Hematopoietic multipotent progenitor cell treated with erythropoietin and hydrocortisone succinate and interleukin-3 and kit ligand, for 6 days (in vitro differentiated cells): ENCODE measurements around the gene TGFB2.

ENCODE experiments used
- DNase-seq: peaks from one replicate; pipeline ENCODE4 v3.0.0-alpha.2; 2015

TGFB2 gene

DNA sequence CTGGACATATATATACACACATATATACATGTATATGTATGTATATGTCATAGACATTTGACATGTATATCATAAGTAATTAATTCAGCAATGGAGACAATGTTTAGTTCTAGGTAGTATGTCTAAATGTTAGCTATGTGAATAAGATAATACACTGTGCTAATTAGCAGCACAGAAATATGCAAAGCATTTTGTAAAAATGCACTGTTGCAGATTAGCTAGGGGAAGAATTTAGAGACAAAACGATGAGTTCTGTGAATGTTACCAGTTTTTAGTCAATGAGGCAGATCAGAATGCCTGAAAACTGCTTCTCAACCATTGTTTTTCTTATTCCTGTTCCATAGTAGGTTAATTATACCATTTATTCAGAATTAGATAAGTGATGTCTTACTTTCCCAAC, 86.3 kb downstream of the TGFB2 start:
- no peak for DNase-seq

DNA sequence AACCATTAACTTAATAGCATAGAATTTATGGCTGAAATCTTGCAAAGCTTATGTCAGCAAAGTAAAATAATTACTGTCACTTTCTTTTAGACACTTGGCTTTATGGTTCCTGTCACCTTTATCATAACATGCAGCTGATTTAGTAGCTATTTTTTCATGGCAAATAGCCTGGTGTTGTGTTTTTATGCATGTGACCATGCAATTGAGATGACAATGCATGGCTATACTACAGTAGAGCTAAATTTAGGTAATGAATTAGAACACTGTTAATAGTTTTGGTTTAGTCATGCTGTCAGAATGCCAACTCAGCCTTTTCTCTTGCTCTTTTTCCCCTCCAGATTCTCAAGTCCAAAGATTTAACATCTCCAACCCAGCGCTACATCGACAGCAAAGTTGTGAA, 88.6 kb downstream of the TGFB2 start:
- no peak for DNase-seq

- no peak for DNase-seq
Observed at GRCh38 chr1:218435528-218435927, 90.4 kb downstream of the TGFB2 start.

- no peak for DNase-seq
Observed at GRCh38 chr1:218436346-218436745, 91.2 kb downstream of the TGFB2 start.

DNA sequence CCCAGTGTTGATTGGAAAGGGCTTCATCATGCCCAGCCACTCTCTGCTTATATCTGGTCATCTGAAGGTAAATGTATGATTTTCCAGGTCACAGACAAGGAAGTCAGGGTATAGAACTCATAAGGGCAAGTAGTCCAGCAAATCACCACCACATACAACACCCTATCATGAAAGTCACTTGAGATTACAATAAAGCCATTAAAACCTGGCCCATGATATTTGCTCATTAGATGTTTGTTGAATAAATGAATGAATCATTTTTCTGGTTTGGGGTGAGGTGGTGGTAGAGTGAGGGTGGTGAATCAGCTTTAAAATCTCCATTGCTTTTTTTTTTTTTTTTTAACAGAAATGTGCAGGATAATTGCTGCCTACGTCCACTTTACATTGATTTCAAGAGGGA, 91.9 kb downstream of the TGFB2 start:
- DNase-seq = no peak

DNA sequence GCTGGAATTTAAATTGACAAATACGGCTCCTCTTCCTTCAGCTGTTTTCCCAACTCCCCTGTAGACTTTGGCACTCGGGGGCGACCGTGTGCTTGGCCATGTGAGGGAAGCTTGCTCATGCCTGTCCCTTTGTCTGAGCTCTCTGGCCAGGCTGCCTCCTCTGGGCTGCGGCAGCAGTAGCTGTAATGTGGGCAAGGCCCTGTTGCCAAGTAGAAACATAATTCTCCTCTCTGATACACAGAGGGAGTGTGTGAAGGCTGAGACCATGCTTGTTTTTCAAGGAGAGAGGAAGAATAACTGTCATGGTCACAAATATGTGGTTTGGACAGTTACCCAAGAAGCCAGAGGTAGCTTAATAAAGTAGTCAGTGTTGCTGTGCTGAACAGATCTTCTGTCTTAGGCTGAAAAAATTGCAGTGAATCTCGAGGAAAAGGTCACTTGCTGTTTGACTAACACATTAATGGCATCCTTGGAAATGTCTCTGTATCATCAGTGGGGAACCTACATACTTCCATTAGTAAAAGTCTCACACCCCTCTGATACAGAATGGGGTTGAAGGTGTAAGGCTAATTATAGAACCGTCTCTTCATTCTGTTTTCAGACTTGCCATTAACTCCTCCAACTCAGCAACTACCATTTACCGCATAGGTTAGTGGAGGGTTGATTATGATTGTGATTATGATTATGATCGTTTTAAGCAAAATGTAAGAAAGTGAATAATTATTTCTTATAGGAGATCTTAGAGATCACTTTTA, 94.6 kb downstream of the TGFB2 start:
- DNase-seq = no peak

DNA sequence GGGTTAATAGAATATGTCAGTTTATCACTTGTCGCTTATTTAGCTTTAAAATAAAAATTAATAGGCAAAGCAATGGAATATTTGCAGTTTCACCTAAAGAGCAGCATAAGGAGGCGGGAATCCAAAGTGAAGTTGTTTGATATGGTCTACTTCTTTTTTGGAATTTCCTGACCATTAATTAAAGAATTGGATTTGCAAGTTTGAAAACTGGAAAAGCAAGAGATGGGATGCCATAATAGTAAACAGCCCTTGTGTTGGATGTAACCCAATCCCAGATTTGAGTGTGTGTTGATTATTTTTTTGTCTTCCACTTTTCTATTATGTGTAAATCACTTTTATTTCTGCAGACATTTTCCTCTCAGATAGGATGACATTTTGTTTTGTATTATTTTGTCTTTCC, 98.1 kb downstream of the TGFB2 start:
- no peak for DNase-seq

DNA sequence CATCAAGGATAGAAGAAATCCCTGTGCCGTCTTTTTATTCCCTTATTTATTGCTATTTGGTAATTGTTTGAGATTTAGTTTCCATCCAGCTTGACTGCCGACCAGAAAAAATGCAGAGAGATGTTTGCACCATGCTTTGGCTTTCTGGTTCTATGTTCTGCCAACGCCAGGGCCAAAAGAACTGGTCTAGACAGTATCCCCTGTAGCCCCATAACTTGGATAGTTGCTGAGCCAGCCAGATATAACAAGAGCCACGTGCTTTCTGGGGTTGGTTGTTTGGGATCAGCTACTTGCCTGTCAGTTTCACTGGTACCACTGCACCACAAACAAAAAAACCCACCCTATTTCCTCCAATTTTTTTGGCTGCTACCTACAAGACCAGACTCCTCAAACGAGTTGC, 99.0 kb downstream of the TGFB2 start:
- no peak for DNase-seq

DNA sequence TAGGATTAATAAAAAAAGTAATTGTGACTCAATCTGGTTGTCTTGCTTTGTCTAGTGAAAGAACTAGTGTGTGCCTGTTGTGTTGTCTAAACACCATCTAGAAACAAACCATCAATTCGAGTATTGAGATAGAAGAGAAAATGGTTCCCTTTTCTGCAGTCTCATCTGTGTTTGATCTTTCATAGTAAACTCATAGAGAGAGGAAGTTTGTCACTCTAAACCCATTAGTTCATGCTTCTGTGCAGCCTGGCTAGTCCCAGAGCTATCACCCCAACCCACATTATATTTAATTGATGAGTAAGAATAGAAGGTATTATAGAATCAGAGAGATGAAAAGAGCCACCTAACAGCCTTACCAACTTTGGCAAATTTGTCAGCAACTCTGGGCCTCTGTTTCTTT, 99.5 kb downstream of the TGFB2 start:
- no peak for DNase-seq

GRCh38 chr1:218447010-218447689, 102.0 kb downstream of the TGFB2 start:
- no peak for DNase-seq

DNA sequence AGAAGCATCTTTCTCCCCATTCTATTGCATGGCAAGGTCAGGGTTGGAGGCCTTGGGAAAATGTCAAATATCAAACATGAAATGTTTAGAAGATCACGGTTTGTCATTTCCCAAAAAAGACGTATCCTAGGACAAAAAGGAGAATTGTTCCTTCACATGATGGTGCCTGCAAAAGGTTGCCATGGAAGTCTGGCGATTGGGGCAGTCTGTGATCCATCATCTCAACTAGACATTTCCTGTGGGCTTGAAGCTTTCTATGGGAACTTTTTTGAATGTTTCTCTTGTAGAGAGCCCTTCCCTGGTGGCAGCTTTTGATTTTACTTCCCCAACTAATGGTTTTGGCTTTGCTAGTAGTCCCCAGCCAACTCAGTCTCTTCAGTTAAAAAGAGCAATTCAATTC, 106.3 kb downstream of the TGFB2 start:
- DNase-seq = no peak

DNA sequence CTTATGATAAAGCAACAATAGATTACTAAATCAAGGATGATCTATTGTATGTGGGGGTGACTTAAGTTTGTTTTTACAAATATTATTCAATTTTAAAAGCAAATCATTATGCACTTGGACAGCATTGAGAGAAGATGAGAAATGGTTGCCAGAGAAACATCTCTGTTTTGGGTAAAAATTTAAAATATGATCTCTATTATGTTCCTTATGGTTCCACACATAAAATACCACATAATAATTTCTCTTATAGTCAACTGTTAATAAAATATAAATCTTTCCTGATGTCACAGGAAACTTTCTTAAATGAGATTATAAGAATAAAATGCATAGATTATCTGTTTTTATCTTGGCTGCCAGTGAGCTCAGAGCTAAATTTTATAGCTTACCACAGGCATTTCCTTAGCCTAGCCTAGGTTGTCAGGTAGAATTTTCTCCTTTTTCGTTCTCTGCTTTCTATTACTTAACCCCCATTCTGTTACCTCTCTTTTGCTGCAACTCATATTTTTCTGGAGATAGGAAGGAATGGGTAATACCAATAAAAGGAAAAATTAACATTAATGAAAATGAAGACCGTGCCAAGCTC, 109.7 kb downstream of the TGFB2 start:
- no peak for DNase-seq

DNA sequence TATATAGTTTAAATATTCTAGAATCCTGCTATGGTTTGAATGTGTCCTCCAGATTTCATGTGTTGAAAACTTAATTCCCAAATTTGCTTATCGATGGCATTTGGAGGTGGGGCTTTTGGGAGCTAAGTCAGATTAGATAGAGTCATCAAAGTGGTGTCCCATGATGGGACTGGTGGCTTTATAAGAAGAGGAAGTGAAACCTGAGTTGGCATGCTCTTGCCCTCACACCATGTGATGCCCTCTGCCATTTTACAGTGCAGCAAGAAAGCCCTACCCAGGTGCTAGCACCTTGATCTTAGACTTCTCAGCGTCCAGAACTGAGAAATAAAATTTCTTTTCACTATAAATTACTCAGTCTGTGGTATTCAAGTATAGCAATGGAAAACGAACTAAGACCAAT, 111.3 kb downstream of the TGFB2 start:
- DNase-seq = no peak

- no peak for DNase-seq
Observed at GRCh38 chr1:218459450-218459849, 114.3 kb downstream of the TGFB2 start.

- DNase-seq = no peak
Observed at GRCh38 chr1:218459878-218460711, 115.0 kb downstream of the TGFB2 start.

DNA sequence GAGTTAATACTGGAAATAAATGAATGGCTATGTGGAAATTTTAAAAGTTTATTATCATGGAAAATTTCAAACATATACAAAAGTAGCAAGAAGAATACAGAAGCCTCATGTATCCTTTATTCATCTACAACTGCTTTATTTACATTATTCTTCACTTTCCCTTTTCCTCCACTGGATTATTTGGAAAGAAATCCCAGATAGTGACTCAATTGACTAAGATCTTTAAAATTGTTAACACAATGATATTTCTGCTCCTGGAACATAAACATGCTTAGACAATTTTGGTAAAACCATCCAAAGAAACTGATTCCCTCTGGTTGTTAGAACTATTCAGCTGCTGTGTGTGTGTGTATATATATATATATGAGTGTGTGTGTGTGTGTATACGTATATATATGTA, 116.2 kb downstream of the TGFB2 start:
- DNase-seq = no peak

DNA sequence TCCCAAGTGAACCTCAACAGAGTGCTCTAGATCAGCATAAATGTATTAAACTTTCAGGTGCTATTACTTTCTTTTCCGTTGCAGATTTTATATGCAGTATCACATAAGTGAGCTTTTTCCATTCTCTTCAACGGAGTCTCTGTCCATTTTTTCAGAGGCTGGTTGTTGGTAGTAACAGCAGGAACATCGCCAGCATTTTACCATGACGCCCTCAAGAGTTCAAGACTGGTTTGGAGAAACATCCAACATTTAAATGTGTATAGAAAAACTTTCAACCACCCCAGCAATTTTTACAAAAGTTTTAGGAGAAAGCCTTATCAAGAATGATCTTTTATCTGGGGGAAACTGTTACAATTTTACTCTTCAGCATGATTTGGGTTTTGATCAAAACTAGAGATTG, 117.0 kb downstream of the TGFB2 start:
- no peak for DNase-seq

GRCh38 chr1:218462587-218462986, 117.5 kb downstream of the TGFB2 start:
- DNase-seq = no peak

DNA sequence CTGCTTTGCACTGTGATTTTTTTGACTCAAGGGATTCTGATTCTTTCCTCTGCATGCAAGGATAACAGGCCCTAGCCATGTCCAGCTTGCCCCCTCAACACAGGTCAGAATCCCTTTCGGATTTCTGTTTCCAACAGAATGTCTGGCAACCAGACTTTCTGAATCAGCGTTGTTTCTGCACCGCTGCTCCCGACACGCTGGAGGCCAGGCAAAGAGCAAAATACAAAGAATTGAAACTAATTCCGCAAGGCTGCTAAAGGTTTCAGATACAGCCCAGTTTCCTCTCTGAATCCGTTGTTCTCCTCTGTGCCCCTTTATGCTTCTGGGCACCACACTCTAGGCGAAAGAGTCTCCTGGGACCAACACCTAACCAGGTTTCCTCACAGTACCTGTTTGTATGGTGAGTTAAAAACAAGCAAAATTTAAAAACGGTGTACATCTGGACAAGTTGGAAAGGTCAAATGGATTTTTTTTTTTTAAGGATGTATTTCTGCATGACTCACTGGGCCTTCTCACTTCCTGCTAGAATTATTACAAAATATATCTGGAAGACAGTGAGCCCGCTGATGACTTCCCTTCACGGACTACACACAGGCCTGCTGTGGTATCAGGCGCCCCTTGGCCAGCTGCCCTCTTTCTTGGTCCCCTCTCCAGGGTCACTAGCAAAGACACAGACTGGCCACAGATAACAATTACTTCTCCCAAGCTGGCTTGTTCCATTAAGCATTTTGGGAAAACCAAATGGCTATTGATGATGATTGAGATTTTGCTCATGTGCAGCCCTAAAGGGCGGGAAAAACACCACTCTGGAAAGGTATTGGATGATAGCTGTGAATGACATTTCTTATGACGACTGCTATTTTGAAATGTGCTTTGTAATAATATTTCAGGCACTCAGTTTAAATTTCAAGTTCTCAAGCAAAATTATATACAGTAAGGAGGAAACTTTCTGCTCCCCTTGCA, 118.3 kb downstream of the TGFB2 start:
- no peak for DNase-seq

DNA sequence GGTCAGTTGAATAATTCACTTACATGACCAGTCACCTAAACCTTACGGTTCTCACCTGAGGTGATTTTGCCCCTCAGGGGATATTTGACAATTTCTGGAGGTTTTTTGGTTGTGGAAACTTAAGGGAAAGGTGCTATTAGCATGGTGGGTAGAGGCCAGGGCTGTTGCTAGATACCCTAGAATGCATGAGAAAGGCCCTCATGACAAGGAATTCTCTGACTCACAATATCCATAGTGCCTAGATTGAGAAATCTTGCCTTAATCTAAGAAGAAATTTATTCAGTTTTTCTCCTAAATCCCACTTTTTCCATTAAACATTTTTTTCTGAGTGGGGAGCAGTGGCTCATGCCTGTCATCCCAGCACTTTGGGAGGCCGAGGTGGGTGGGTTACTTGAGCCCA, 119.7 kb downstream of the TGFB2 start:
- DNase-seq = no peak

DNA sequence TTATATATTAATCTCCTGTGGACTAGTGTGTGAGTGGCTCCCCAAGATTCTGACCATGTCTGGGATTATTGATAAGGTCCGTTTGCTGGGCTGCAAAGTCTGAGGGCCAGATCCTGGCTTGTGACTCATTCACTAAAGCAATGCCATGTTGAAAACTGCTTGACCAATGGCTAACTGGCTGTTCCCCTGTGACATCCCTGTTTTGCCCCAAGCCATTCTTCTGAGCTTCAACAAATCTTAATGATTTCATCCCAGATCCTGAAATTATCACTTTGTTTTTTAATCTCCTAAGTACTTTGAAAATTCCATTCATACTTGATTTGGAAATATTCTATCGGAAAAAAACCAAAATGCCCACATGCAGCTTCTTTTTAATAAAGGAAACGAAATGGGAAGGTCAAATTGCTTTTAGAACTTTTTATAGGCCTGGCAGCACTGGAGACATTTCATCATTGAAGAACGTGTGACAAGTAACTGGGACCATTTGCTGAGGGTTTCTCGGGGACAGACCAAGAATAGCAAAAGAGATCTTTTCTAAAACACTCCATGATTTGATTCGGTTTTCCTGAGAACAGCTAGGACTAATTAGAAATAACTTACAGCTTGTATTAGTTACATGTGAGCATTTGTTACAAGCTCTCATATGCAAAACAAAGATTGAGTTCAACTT, 121.3 kb downstream of the TGFB2 start:
- no peak for DNase-seq
